GM23248 (cell line): ENCODE measurements around the gene CD79A.

ENCODE experiments used
- EZH2 ChIP-seq: fragments of 200-600 bp; sonication (generic); IDR thresholded peaks from 2 replicates; pipeline ENCODE4 v1.6.1; 2018; ENCODE audit warnings: antibody characterized with exemption, mild to moderate bottlenecking; ENCODE audit not compliant: insufficient read depth, poor library complexity, severe bottlenecking
- EZH2phosphoT487 ChIP-seq: fragments of 200-600 bp; sonication (generic); IDR thresholded peaks from 2 replicates; pipeline ENCODE4 v1.6.1; 2018; ENCODE audit warnings: antibody characterized with exemption, moderate library complexity, mild to moderate bottlenecking, low read depth; ENCODE audit not compliant: insufficient read depth

GRCh38 chr19:41895745-41896580 is 18.9 kb downstream of the CD79A start:
- TF ChIP-seq EZH2, result no peak
- TF ChIP-seq EZH2phosphoT487, result no peak
